BJ (cell line): ENCODE measurements around the gene SYNRG. TPM values are rescaled to one million over a fixed set of nuclear protein-coding genes. Genes with fewer than 3 reads are reported as not detected.

ENCODE experiments used
- CTCF ChIA-PET: fragments of 350-600 bp; formaldehyde crosslinking; extraction: SDS; loops from one replicate; lab custom pipeline; 2021; ENCODE audit warnings: antibody characterized with exemption, inconsistent platforms; lab: Yijun Ruan, JAX
- POLR2A ChIA-PET: fragments of 300-600 bp; sonication (Branson Sonifier 250); formaldehyde crosslinking; extraction: SDS; loops from one replicate; lab custom pipeline; 2021; ENCODE audit warnings: antibody characterized with exemption; lab: Charles Lee
- DNase-seq: peaks from one replicate; pipeline ENCODE4 v3.0.0-alpha.2; 2011; ENCODE audit warnings: low read depth
- H3K27me3 ChIP-seq: 2 replicates; pipeline ENCODE4 v1.6.0; 2011; ENCODE audit warnings: low read length; ENCODE audit not compliant: control insufficient read depth, insufficient read depth
- H3K36me3 ChIP-seq: 2 replicates; pipeline ENCODE4 v1.5.1; 2011; ENCODE audit warnings: low read length; ENCODE audit not compliant: control insufficient read depth, insufficient read depth
- H3K4me3 ChIP-seq: 2 replicates; pipeline ENCODE4 v1.5.1; 2011; ENCODE audit warnings: low read depth, mild to moderate bottlenecking, control low read depth, low read length
- polyA plus RNA-seq: library from polyadenylated mRNA; depleted of rRNA; stranded (reverse); fragments of >200 nt; gene quantifications from 2 replicates; pipeline ENCODE4 v1.2.3, GENCODE V29; 2011
- TF ChIP-seq, protein P1 (sequence below): IDR thresholded peaks from 2 replicates; pipeline ENCODE4 v1.5.1; 2011; ENCODE audit warnings: low read depth, mild to moderate bottlenecking, control low read depth, inconsistent platforms, low read length, moderate library complexity; ENCODE audit not compliant: insufficient read depth

SYNRG gene
- polyA plus RNA-seq, 1 experiment, result 10.2 TPM

DNA sequence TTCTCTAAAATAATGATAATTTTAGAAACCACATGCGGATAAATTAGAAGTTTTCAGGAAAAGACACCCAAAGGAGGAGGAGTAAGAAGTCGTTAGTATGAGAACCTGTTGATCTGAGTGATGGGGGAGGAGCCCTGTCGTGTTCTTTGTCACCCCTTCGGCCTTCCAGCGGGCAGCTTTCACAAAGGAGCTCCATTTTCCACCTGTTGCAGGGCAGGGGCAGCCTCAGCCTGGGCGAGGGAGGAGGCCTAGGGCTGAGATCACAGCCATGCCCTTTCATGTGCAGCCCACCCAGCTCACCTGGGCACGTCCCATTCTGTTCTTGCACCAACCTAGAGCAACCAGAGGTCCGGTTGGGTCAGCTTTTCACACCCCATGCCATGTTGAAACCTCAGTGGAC lies 114.2 kb downstream of the SYNRG start:
- TF ChIP-seq, protein P1, sequence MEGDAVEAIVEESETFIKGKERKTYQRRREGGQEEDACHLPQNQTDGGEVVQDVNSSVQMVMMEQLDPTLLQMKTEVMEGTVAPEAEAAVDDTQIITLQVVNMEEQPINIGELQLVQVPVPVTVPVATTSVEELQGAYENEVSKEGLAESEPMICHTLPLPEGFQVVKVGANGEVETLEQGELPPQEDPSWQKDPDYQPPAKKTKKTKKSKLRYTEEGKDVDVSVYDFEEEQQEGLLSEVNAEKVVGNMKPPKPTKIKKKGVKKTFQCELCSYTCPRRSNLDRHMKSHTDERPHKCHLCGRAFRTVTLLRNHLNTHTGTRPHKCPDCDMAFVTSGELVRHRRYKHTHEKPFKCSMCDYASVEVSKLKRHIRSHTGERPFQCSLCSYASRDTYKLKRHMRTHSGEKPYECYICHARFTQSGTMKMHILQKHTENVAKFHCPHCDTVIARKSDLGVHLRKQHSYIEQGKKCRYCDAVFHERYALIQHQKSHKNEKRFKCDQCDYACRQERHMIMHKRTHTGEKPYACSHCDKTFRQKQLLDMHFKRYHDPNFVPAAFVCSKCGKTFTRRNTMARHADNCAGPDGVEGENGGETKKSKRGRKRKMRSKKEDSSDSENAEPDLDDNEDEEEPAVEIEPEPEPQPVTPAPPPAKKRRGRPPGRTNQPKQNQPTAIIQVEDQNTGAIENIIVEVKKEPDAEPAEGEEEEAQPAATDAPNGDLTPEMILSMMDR, result no peak
- Histone ChIP-seq H3K27me3 (no peaks in the 10 kb centered on the region), H3K4me3 (no peak overlapping the region), H3K36me3 (no peaks in the 10 kb centered on the region)
- no peak for DNase-seq
- ChIA-PET POLR2A (interaction anchor here (0.6 kb wide), 1 partner anchor 35 kb away, joined by 4 read pairs; no protein-coding TSS in a partner anchor), CTCF (interaction anchor here (1.0 to 1.6 kb wide), 3 partner anchors 11 to 48 kb away, joined by 3 to 4 read pairs (median 3); no protein-coding TSS in a partner anchor)

GRCh38 chr17:37494401-37494831 lies 114.8 kb downstream of the SYNRG start:
- CTCF ChIA-PET, result interaction anchor here (1.0 to 1.6 kb wide), 3 partner anchors 11 to 48 kb away, joined by 3 to 4 read pairs (median 3); no protein-coding TSS in a partner anchor
- POLR2A ChIA-PET, result interaction anchor here (0.6 kb wide), 1 partner anchor 35 kb away, joined by 4 read pairs; no protein-coding TSS in a partner anchor
- Histone ChIP-seq H3K36me3 (no peaks in the 10 kb centered on the region), H3K27me3 (no peaks in the 10 kb centered on the region), H3K4me3 (no peak overlapping the region)
- TF ChIP-seq, protein P1, result no peak
- no peak for DNase-seq

DNA sequence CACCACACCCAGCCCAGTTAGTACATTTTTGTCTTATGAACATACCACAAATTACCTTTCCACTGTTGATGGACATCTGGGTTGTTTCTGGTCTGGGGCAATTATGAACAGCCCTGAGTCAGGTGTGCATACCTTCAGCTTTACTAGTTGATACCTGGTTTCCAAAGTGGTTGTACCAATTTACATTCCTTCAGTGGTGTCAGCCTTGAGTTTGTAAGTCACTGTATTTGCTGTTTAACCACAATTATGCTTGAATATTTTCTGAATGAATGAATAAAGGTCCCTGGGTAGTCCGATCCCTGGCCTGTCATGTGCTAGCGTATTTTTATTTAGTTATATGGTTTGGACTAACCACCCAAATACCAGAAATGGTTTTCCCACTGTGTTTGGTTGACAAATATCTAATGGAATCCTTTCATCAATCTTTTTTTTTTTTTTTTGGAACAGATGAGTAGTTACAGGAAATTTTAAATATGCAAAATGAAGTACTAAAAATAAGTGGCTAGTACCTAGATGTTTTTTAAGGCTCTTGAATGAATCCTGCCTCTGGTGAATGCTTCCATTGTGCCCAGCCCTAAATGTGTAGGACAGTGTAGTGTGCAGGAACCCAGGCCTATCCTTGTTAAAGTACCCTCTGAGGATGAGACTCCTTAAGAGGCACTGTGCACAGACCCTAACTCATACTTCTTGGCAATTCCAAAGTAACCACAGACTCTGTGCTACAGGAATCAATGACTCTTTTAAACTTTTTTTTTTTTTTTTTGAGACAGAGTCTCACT lies 115.8 kb downstream of the SYNRG start:
- TF ChIP-seq, protein P1, result no peak
- Histone ChIP-seq H3K4me3 (no peak overlapping the region), H3K27me3 (no peaks in the 10 kb centered on the region), H3K36me3 (no peaks in the 10 kb centered on the region)
- ChIA-PET CTCF (no interaction called here), POLR2A (no interaction called here)
- DNase-seq, result peak; percentile 98

- Histone ChIP-seq H3K36me3 (no peaks in the 10 kb centered on the region), H3K27me3 (no peaks in the 10 kb centered on the region), H3K4me3 (peak overlapping the region; percentile 79)
- no peak for DNase-seq
- POLR2A ChIA-PET, result no interaction called here
- CTCF ChIA-PET, result interaction anchor here (0.7 to 1.1 kb wide), 2 partner anchors 35 to 36 kb away, joined by 3 read pairs; no protein-coding TSS in a partner anchor
- TF ChIP-seq, protein P1, result no peak
Observed at GRCh38 chr17:37492167-37492566, 117.1 kb downstream of the SYNRG start.
